DND-41 (cell line): Measurements from ENCODE around the gene SLC22A14.

Experiments used
- ATAC-seq: fragments of 200-7000 bp; cut with Tn5 transposase; 3 replicates; pipeline ENCODE4 v1.9.1; 2021; ENCODE audit warnings: low read depth; ENCODE audit not compliant: insufficient read depth
- DNase-seq: peaks from one replicate; pipeline ENCODE4 v3.0.0-alpha.2; 2020
- H2AFZ ChIP-seq: 2 replicates; pipeline ENCODE4 v1.6.0; 2012; ENCODE audit warnings: low read depth, low read length
- H3K27ac ChIP-seq: 2 replicates; pipeline ENCODE4 v1.5.1; 2012; ENCODE audit warnings: low read length, inconsistent platforms
- H3K27me3 ChIP-seq: fragments of 200-600 bp; sonication (generic); 2 replicates; pipeline ENCODE4 v1.6.0; 2012; ENCODE audit warnings: low read length, mild to moderate bottlenecking, inconsistent platforms; ENCODE audit not compliant: insufficient read depth, poor library complexity
- H3K36me3 ChIP-seq: 2 replicates; pipeline ENCODE4 v1.5.1; 2012; ENCODE audit warnings: low read length, inconsistent platforms; ENCODE audit not compliant: insufficient read depth
- H3K4me1 ChIP-seq: 2 replicates; pipeline ENCODE4 v1.5.1; 2012; ENCODE audit warnings: mild to moderate bottlenecking, low read length; ENCODE audit not compliant: insufficient read depth
- H3K4me2 ChIP-seq: 2 replicates; pipeline ENCODE4 v1.6.0; 2012; ENCODE audit warnings: mild to moderate bottlenecking, moderate library complexity, low read length, inconsistent platforms; ENCODE audit not compliant: insufficient read depth
- H3K4me3 ChIP-seq, 2 experiments: fragments of 200-600 bp in 1 of 2; shearing (Covaris generic) in 1 of 2; 2 replicates each; pipeline ENCODE4 v1.5.1; 2012 to 2016; ENCODE audit warnings: inconsistent platforms in 2 of 2, low read length in 2 of 2, mild to moderate bottlenecking in 2 of 2, low read depth in 1 of 2, moderate library complexity in 1 of 2
- H3K79me2 ChIP-seq: 2 replicates; pipeline ENCODE4 v1.6.0; 2012; ENCODE audit warnings: low read length, inconsistent platforms; ENCODE audit not compliant: insufficient read depth
- H3K9ac ChIP-seq: 2 replicates; pipeline ENCODE4 v1.6.0; 2012; ENCODE audit warnings: low read depth, mild to moderate bottlenecking, inconsistent platforms, low read length, moderate library complexity
- H3K9me3 ChIP-seq: 2 replicates; pipeline ENCODE4 v1.5.1; 2012; ENCODE audit warnings: low read length, moderate library complexity, mild to moderate bottlenecking, inconsistent platforms; ENCODE audit not compliant: insufficient read depth, severe bottlenecking
- H4K20me1 ChIP-seq: 2 replicates; pipeline ENCODE4 v1.6.0; 2012; ENCODE audit warnings: low read length; ENCODE audit not compliant: insufficient read depth
- EZH2 ChIP-seq: IDR thresholded peaks from 3 replicates; pipeline ENCODE4 v1.6.1; 2012; ENCODE audit warnings: borderline replicate concordance, low read depth, mild to moderate bottlenecking, moderate library complexity, low read length, inconsistent platforms; ENCODE audit not compliant: severe bottlenecking
- TF ChIP-seq, protein P1 (sequence below): IDR thresholded peaks from 2 replicates; pipeline ENCODE4 v1.5.1; 2012; ENCODE audit warnings: borderline replicate concordance, low read length, moderate library complexity, mild to moderate bottlenecking; ENCODE audit not compliant: poor library complexity, severe bottlenecking; ENCODE audit errors: extremely low read depth

Gene SLC22A14

DNA sequence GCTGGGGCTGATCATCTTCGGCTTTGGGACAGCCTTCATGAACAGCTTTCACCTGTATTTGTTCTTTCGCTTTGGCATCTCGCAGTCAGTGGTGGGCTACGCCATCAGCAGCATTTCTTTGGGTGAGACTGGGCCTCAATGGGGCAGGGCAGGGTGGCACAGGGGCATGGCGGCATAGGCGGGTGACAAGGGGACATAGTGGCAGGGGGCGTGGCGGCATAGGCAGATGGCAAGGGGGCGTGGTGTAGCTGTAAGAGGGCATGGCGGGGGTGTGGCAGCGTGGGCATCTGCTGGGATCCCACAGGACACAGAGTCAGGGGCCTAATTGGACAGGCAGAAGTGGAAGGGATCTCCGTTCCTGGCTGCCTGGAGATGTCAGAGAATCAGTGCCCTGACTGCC lies 25.5 kb downstream of the SLC22A14 start:
- H4K20me1 ChIP-seq: no peaks in the 10 kb centered on the region; the same call in 1 of the 2 replicates
- peaks cover 13% of the 10 kb centered on the region for H3K27me3 ChIP-seq
- H3K4me1 ChIP-seq: no peaks in the 10 kb centered on the region
- no peak overlapping the region for H3K9ac ChIP-seq
- H3K4me3 ChIP-seq: no peak overlapping the region
- no peak for DNase-seq
- no peak for TF ChIP-seq EZH2
- TF ChIP-seq, protein P1, sequence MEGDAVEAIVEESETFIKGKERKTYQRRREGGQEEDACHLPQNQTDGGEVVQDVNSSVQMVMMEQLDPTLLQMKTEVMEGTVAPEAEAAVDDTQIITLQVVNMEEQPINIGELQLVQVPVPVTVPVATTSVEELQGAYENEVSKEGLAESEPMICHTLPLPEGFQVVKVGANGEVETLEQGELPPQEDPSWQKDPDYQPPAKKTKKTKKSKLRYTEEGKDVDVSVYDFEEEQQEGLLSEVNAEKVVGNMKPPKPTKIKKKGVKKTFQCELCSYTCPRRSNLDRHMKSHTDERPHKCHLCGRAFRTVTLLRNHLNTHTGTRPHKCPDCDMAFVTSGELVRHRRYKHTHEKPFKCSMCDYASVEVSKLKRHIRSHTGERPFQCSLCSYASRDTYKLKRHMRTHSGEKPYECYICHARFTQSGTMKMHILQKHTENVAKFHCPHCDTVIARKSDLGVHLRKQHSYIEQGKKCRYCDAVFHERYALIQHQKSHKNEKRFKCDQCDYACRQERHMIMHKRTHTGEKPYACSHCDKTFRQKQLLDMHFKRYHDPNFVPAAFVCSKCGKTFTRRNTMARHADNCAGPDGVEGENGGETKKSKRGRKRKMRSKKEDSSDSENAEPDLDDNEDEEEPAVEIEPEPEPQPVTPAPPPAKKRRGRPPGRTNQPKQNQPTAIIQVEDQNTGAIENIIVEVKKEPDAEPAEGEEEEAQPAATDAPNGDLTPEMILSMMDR: no peak
- H3K36me3 ChIP-seq: no peaks in the 10 kb centered on the region
- no peak overlapping the region for H3K27ac ChIP-seq
- no peak overlapping the region for H3K4me2 ChIP-seq
- ATAC-seq: no peak
- H2AFZ ChIP-seq: no peak overlapping the region
- no peaks in the 10 kb centered on the region for H3K9me3 ChIP-seq
- no peaks in the 10 kb centered on the region for H3K79me2 ChIP-seq

DNA sequence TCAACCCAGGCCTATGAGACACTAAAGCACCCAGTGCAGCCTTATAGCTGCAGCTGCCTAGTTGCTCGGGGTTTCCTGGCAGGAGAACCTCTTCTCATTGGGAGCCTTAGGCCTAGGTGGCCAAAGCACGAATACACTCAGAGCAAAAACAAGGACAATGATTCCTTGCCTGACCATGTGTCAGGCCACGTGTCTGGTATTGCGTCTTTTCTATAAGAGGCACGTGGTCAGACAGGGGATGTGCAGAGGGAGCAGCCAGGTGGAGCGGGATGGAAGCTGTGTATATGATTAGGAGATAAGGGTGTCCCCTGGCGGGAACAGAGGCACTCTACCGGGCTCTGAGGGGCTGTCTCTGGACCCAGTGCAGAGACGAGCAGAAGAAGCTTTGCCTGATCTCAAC lies 26.4 kb downstream of the SLC22A14 start:
- Histone ChIP-seq H3K36me3 (no peaks in the 10 kb centered on the region), H3K4me2 (no peak overlapping the region), H2AFZ (no peak overlapping the region), H3K27ac (no peak overlapping the region), H3K79me2 (no peaks in the 10 kb centered on the region), H3K27me3 (peaks cover 13% of the 10 kb centered on the region), H4K20me1 (no peaks in the 10 kb centered on the region; the same call in 1 of the 2 replicates), H3K4me1 (no peaks in the 10 kb centered on the region), H3K4me3 (no peak overlapping the region), H3K9me3 (no peaks in the 10 kb centered on the region), H3K9ac (no peak overlapping the region)
- no peak for ATAC-seq
- TF ChIP-seq, protein P1: no peak
- no peak for TF ChIP-seq EZH2
- DNase-seq: no peak

DNA sequence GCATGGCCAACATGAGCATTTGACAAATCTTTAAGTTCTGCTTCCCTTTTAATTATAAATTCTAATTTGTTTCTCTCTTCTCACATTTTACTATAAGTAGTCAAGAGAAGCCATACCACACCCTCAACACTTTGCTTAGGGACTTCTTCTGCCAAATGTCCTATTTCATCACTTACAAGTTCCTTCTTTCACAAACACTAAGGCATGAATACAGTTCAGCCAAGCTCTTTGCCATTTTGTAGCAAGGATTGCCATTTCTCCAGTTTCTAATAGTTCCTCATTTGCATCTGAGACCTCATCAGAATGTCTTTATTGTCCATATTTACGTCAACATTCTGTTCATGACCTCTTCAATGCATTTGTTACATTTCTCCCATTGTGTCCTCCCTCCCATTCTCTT lies 29.4 kb downstream of the SLC22A14 start:
- Histone ChIP-seq H3K9ac (no peak overlapping the region), H3K27me3 (peaks cover 11% of the 10 kb centered on the region), H3K79me2 (no peaks in the 10 kb centered on the region), H3K36me3 (no peaks in the 10 kb centered on the region), H3K9me3 (no peaks in the 10 kb centered on the region), H2AFZ (no peak overlapping the region), H3K27ac (no peak overlapping the region), H3K4me1 (no peaks in the 10 kb centered on the region), H3K4me3 (no peak overlapping the region), H3K4me2 (no peak overlapping the region), H4K20me1 (no peaks in the 10 kb centered on the region; the same call in 1 of the 2 replicates)
- TF ChIP-seq, protein P1: no peak
- TF ChIP-seq EZH2: no peak
- no peak for ATAC-seq
- no peak for DNase-seq

DNA sequence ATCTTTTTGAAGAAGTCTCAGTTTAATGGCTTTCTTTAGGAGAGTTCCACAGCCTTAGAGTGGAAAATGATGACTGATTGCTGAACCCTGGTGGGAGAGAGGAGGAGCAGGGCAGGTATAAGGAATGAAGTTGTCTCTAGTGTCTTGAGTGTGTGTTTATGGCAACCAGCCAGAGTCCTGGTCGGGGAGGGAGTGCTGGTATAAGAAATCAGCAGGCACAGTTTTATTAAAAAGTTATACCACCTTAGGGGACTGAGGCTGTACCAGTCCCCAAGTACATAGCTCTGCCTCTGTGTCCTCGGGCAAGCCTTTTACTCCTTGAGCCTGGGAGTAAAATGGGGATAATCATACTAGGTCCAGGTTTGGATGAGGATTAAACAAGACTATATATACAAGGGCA lies 29.8 kb downstream of the SLC22A14 start:
- DNase-seq (no peak), ATAC-seq (no peak)
- Histone ChIP-seq H3K27me3 (peaks cover 11% of the 10 kb centered on the region), H3K27ac (no peak overlapping the region), H3K9ac (no peak overlapping the region), H3K9me3 (no peaks in the 10 kb centered on the region), H3K4me2 (no peak overlapping the region), H3K36me3 (no peaks in the 10 kb centered on the region), H4K20me1 (no peaks in the 10 kb centered on the region), H3K79me2 (no peaks in the 10 kb centered on the region), H2AFZ (no peak overlapping the region), H3K4me3 (no peak overlapping the region), H3K4me1 (no peaks in the 10 kb centered on the region)
- TF ChIP-seq EZH2: no peak
- TF ChIP-seq, protein P1: no peak
